ENCODE data around the gene RNF38. TPM values are rescaled to one million over a fixed set of nuclear protein-coding genes. Genes with fewer than 3 reads are reported as not detected.

RNF38 gene
- total RNA-seq, 3 donors from 2014 or later = 30.8 to 45.8 (median 36.0) TPM

GRCh38 chr9:36382484-36382883 is 17.6 kb downstream of the RNF38 start:
- Histone ChIP-seq H3K4me1 (peaks cover 0 to 6% of the 10 kb centered on the region in 2 donors), H3K27ac (no peak overlapping the region), H3K4me3 (no peak overlapping the region), H3K27me3 (no peaks in the 10 kb centered on the region), H3K36me3 (no peaks in the 10 kb centered on the region), H3K9me3 (no peaks in the 10 kb centered on the region)
- no peak for DNase-seq (ENCODE audit: low spot score in 2 of 2)
- intact Hi-C loops (cut with DNase I; ENCODE audit: low total_unique reads) = no loop called here
- TF ChIP-seq CTCF (IDR thresholded peaks at IDR 0.05) (no peak), POLR2AphosphoS5 (IDR thresholded peaks at IDR 0.05) (no peak), POLR2A (IDR thresholded peaks at IDR 0.05) (no peak)

- Histone ChIP-seq H3K4me3 (no peak overlapping the region), H3K36me3 (peaks cover 9% of the 10 kb centered on the region), H3K4me1 (no peaks in the 10 kb centered on the region), H3K27me3 (no peaks in the 10 kb centered on the region), H3K9me3 (no peaks in the 10 kb centered on the region), H3K27ac (no peak overlapping the region)
- DNase-seq (ENCODE audit: low spot score in 2 of 2) = no peak
- intact Hi-C loops (cut with DNase I; ENCODE audit: low total_unique reads) = no loop called here
- no peak for TF ChIP-seq CTCF (IDR thresholded peaks at IDR 0.05)
- TF ChIP-seq POLR2A (IDR thresholded peaks at IDR 0.05) = no peak
- no peak for TF ChIP-seq POLR2AphosphoS5 (IDR thresholded peaks at IDR 0.05)
Measured at GRCh38 chr9:36364577-36364976, 35.5 kb downstream of the RNF38 start.

GRCh38 chr9:36363448-36363847 is 36.6 kb downstream of the RNF38 start:
- no peak overlapping the region for H3K27ac ChIP-seq
- H3K4me3 ChIP-seq = no peak overlapping the region
- DNase-seq (ENCODE audit: low spot score in 2 of 2) = no peak
- H3K27me3 ChIP-seq = no peaks in the 10 kb centered on the region
- no peaks in the 10 kb centered on the region for H3K4me1 ChIP-seq
- H3K9me3 ChIP-seq = no peaks in the 10 kb centered on the region
- H3K36me3 ChIP-seq = peaks cover 9% of the 10 kb centered on the region
- no peak for TF ChIP-seq CTCF (IDR thresholded peaks at IDR 0.05)
- TF ChIP-seq POLR2AphosphoS5 (IDR thresholded peaks at IDR 0.05) = no peak
- TF ChIP-seq POLR2A (IDR thresholded peaks at IDR 0.05) = no peak
- intact Hi-C loops (cut with DNase I; ENCODE audit: low total_unique reads) = no loop called here

GRCh38 chr9:36358486-36358885 is 41.6 kb downstream of the RNF38 start:
- intact Hi-C loops (cut with DNase I; ENCODE audit: low total_unique reads) = no loop called here
- no peaks in the 10 kb centered on the region for H3K9me3 ChIP-seq
- no peak overlapping the region for H3K4me3 ChIP-seq
- no peak for TF ChIP-seq POLR2A (IDR thresholded peaks at IDR 0.05)
- no peak for TF ChIP-seq CTCF (IDR thresholded peaks at IDR 0.05)
- no peak overlapping the region for H3K27ac ChIP-seq
- no peaks in the 10 kb centered on the region for H3K36me3 ChIP-seq
- no peaks in the 10 kb centered on the region for H3K4me1 ChIP-seq
- H3K27me3 ChIP-seq = no peaks in the 10 kb centered on the region
- DNase-seq (ENCODE audit: low spot score in 2 of 2) = no peak

GRCh38 chr9:36357639-36358038 is 42.4 kb downstream of the RNF38 start:
- no peak overlapping the region for H3K4me3 ChIP-seq
- no peaks in the 10 kb centered on the region for H3K4me1 ChIP-seq
- TF ChIP-seq POLR2A (IDR thresholded peaks at IDR 0.05) (no peak), POLR2AphosphoS5 (IDR thresholded peaks at IDR 0.05) (no peak), CTCF (IDR thresholded peaks at IDR 0.05) (no peak)
- H3K36me3 ChIP-seq = no peaks in the 10 kb centered on the region
- DNase-seq (ENCODE audit: low spot score in 2 of 2) = no peak
- no peak overlapping the region for H3K27ac ChIP-seq
- intact Hi-C loops (cut with DNase I; ENCODE audit: low total_unique reads) = no loop called here
- no peaks in the 10 kb centered on the region for H3K27me3 ChIP-seq
- no peaks in the 10 kb centered on the region for H3K9me3 ChIP-seq
